Right ventricle myocardium inferior (tissue), 1 donor: ENCODE results near the gene ETS1. TPM values are rescaled to one million over a fixed set of nuclear protein-coding genes. Genes with fewer than 3 reads are reported as not detected.

Experiments used
- ATAC-seq: fragments of 200-7000 bp; cut with Tn5 transposase; one replicate; pipeline ENCODE4 v1.9.1; 2020; ENCODE audit warnings: mild to moderate bottlenecking, moderate library complexity
- DNase-seq: peaks from one replicate; pipeline ENCODE4 v3.0.0; 2021; ENCODE audit errors: missing footprints
- intact Hi-C: fragments of 100-400 bp; cut with DNase I; formaldehyde crosslinking; loops from one replicate; pipeline ENCODE4 v1.11.0; 2022
- total RNA-seq: library from RNA; stranded (reverse); fragmentation: NEBNext Ultra II Directional; extraction: Animal tissue kit (Norgen Biotek cat#: 25700); gene quantifications from one replicate; pipeline ENCODE4 v1.2.1, GENCODE V29; 2021
- donor health status: DM: no; HTN: yes; CAD: no; lungs with severe emphysema.

Gene ETS1
- total RNA-seq, 1 donor from 2014 or later: 53.2 TPM

GRCh38 chr11:128530118-128531074 lies 57.0 kb downstream of the ETS1 start:
- DNase-seq: peak; percentile 72
- ATAC-seq: peak; percentile 92
- intact Hi-C loops: no loop called here

- intact Hi-C loops: no loop called here
- no peak for ATAC-seq
- DNase-seq: no peak
These were observed 59.1 kb downstream of the ETS1 start for GRCh38 chr11:128528294-128528693.

GRCh38 chr11:128527046-128527445 lies 60.3 kb downstream of the ETS1 start:
- intact Hi-C loops: no loop called here
- ATAC-seq: no peak
- no peak for DNase-seq

- no peak for DNase-seq
- ATAC-seq: no peak
- intact Hi-C loops: no loop called here
These were observed 61.7 kb downstream of the ETS1 start for GRCh38 chr11:128525411-128526243.

- DNase-seq (no peak), ATAC-seq (no peak)
- intact Hi-C loops: loop anchor here (5.0 kb wide), 3 partner anchors 57 to 103 kb away; no protein-coding TSS in a partner anchor
These were observed 63.2 kb downstream of the ETS1 start for GRCh38 chr11:128524172-128524571.

- ATAC-seq (no peak), DNase-seq (no peak)
- intact Hi-C loops: loop anchor here (2.0 to 5.0 kb wide), 4 partner anchors 43 to 104 kb away; no protein-coding TSS in a partner anchor
These were observed 63.7 kb downstream of the ETS1 start for GRCh38 chr11:128523641-128524040.

GRCh38 chr11:128522943-128523518 lies 64.3 kb downstream of the ETS1 start:
- ATAC-seq: no peak
- intact Hi-C loops: loop anchor here (1.0 to 5.0 kb wide), 5 partner anchors 25 to 104 kb away; no protein-coding TSS in a partner anchor
- DNase-seq: no peak

GRCh38 chr11:128522055-128522942 lies 65.1 kb downstream of the ETS1 start:
- ATAC-seq: peak; percentile 98
- peak; percentile 98 for DNase-seq
- intact Hi-C loops: loop anchor here (1.0 to 5.0 kb wide), 5 partner anchors 26 to 105 kb away; no protein-coding TSS in a partner anchor

GRCh38 chr11:128521682-128522054 lies 65.7 kb downstream of the ETS1 start:
- DNase-seq (peak; percentile 64), ATAC-seq (no peak)
- intact Hi-C loops: loop anchor here (1.0 to 5.0 kb wide), 5 partner anchors 27 to 106 kb away; no protein-coding TSS in a partner anchor

GRCh38 chr11:128520888-128521681 lies 66.3 kb downstream of the ETS1 start:
- no peak for ATAC-seq
- no peak for DNase-seq
- intact Hi-C loops: loop anchor here (5.0 kb wide), 3 partner anchors 54 to 106 kb away; no protein-coding TSS in a partner anchor

- intact Hi-C loops: loop anchor here (5.0 kb wide), 3 partner anchors 53 to 107 kb away; no protein-coding TSS in a partner anchor
- no peak for DNase-seq
These were observed 67.0 kb downstream of the ETS1 start for GRCh38 chr11:128520206-128520887.

GRCh38 chr11:128519338-128519737 lies 68.0 kb downstream of the ETS1 start:
- intact Hi-C loops: no loop called here

More at GRCh38 chr11:128520206-128520887, 67.0 kb downstream of the ETS1 start:
- no peak for ATAC-seq

GRCh38 chr11:128518493-128519207 lies 68.7 kb downstream of the ETS1 start:
- ATAC-seq (no peak), DNase-seq (no peak)
- intact Hi-C loops: no loop called here

More at GRCh38 chr11:128519338-128519737, 68.0 kb downstream of the ETS1 start:
- ATAC-seq (no peak), DNase-seq (no peak)

- DNase-seq: no peak
- intact Hi-C loops: no loop called here
- ATAC-seq: no peak
These were observed 69.7 kb downstream of the ETS1 start for GRCh38 chr11:128517451-128518230.

GRCh38 chr11:128516886-128517285 lies 70.5 kb downstream of the ETS1 start:
- no peak for ATAC-seq
- DNase-seq: no peak
- intact Hi-C loops: no loop called here
